ENCODE measurements around the gene TNFSF10. TPM values are rescaled to one million over a fixed set of nuclear protein-coding genes. Genes with fewer than 3 reads are reported as not detected.

Gene TNFSF10
- total RNA-seq, 3 donors from 2014 or later (not counting 1 experiment from before 2014, with no cell fraction given), result 9.5 to 27.7 (median 18.4) TPM

DNA sequence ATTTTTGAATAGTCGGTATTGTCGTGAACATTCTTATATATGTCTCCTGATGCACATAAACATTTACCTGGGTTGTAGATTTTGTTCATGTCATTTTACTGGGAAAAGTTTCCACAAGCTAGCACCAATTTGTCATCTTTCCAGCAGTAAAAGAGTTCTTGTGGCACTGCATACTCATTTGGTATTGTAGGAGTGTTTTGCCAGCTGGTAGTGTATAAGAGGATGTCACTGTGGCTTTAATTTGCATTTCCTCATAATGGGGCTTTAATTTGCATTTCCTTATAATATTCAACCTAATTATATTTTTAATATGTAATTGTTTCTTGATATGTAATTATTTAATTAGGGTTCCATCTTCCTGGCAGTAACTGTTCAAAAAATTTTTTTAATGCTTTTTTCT is 21.2 kb upstream of the TNFSF10 start:
- no peaks in the 10 kb centered on the region for H3K9me3 Mint-ChIP-seq
- Histone ChIP-seq H3K9me3 (ENCODE audit: control insufficient read depth, insufficient read depth, low read length) (no peaks in the 10 kb centered on the region), H3K36me3 (ENCODE audit: control insufficient read depth, insufficient read depth, low read length) (no peaks in the 10 kb centered on the region), H3K27ac (ENCODE audit: low read length) (no peak overlapping the region), H3K27me3 (ENCODE audit: control insufficient read depth, insufficient read depth, low read length) (no peaks in the 10 kb centered on the region), H3K4me3 (ENCODE audit: low read length) (no peak overlapping the region), H3K4me1 (ENCODE audit: control insufficient read depth, insufficient read depth, low read length) (peaks cover 10% of the 10 kb centered on the region)
- TF ChIP-seq, protein P1, sequence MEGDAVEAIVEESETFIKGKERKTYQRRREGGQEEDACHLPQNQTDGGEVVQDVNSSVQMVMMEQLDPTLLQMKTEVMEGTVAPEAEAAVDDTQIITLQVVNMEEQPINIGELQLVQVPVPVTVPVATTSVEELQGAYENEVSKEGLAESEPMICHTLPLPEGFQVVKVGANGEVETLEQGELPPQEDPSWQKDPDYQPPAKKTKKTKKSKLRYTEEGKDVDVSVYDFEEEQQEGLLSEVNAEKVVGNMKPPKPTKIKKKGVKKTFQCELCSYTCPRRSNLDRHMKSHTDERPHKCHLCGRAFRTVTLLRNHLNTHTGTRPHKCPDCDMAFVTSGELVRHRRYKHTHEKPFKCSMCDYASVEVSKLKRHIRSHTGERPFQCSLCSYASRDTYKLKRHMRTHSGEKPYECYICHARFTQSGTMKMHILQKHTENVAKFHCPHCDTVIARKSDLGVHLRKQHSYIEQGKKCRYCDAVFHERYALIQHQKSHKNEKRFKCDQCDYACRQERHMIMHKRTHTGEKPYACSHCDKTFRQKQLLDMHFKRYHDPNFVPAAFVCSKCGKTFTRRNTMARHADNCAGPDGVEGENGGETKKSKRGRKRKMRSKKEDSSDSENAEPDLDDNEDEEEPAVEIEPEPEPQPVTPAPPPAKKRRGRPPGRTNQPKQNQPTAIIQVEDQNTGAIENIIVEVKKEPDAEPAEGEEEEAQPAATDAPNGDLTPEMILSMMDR (IDR thresholded peaks at IDR 0.05), result no peak
- no peak for DNase-seq
- no peak overlapping the region for H3K4me3 Mint-ChIP-seq
- H3K4me1 Mint-ChIP-seq, result peaks cover 5 to 6% of the 10 kb centered on the region in 2 donors
- H3K27ac Mint-ChIP-seq, result no peak overlapping the region
- WGBS (ENCODE audit: insufficient coverage), result no CpG with 5 or more reads among the region's 2 CpGs
- ATAC-seq, result no peak
- H3K27me3 Mint-ChIP-seq (ENCODE audit: low read depth in 2 of 2), result no peaks in the 10 kb centered on the region
- intact Hi-C loops (cut with micrococcal nuclease), result no loop called here
- no peaks in the 10 kb centered on the region for H3K36me3 Mint-ChIP-seq

DNA sequence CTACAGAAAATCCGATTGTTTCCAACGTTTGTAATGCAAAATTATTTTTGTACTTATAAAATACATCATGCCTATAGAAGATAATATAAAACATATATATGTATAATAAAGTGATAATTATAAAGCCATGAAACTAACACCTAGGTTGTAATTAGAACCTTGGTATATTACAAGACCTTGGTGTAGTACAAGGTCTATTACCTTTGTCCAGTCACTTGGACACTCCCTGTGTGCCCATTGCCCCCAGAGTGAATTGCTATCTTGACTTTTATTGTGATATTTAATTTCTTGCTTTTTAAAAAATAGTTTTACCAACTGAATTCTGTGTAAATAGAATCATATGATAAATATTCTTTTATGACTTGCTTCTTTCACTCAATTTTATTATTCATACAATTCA is 20.7 kb upstream of the TNFSF10 start:
- H3K4me1 ChIP-seq (ENCODE audit: control insufficient read depth, insufficient read depth, low read length), result peaks cover 10% of the 10 kb centered on the region
- no peak overlapping the region for H3K27ac ChIP-seq (ENCODE audit: low read length)
- TF ChIP-seq, protein P1 (IDR thresholded peaks at IDR 0.05), result no peak
- intact Hi-C loops (cut with micrococcal nuclease), result no loop called here
- Mint-ChIP-seq H3K27me3 (ENCODE audit: low read depth in 2 of 2) (no peaks in the 10 kb centered on the region), H3K9me3 (no peaks in the 10 kb centered on the region), H3K4me3 (no peak overlapping the region), H3K27ac (no peak overlapping the region), H3K36me3 (no peaks in the 10 kb centered on the region), H3K4me1 (peaks cover 5 to 6% of the 10 kb centered on the region in 2 donors)
- H3K36me3 ChIP-seq (ENCODE audit: control insufficient read depth, insufficient read depth, low read length), result no peaks in the 10 kb centered on the region
- no CpG with 5 or more reads among the region's 2 CpGs for WGBS (ENCODE audit: insufficient coverage)
- DNase-seq, result no peak
- H3K27me3 ChIP-seq (ENCODE audit: control insufficient read depth, insufficient read depth, low read length), result no peaks in the 10 kb centered on the region
- ATAC-seq, result no peak
- H3K9me3 ChIP-seq (ENCODE audit: control insufficient read depth, insufficient read depth, low read length), result no peaks in the 10 kb centered on the region
- H3K4me3 ChIP-seq (ENCODE audit: low read length), result no peak overlapping the region

DNA sequence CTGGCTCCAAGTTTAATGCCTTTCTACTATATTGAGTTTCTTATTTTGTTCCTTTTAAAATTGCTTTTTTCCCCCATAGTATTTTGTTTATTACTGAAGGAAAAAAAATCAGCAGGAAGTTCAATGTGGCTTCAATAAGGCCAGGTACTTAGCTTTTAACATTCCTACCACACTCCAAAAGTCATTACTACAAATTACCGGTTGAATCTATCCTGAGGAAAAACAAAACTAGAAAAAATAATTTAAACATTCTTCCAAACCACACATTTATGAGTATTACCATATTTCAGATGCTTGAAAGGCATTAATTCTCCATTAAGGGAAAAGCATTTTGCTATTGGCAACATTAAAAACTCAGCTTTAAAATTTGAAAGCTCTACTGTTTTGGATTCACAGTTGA is 20.2 kb upstream of the TNFSF10 start:
- Mint-ChIP-seq H3K36me3 (no peaks in the 10 kb centered on the region), H3K4me1 (peaks cover 5 to 6% of the 10 kb centered on the region in 2 donors), H3K27ac (no peak overlapping the region), H3K9me3 (no peaks in the 10 kb centered on the region), H3K27me3 (ENCODE audit: low read depth in 2 of 2) (no peaks in the 10 kb centered on the region), H3K4me3 (no peak overlapping the region)
- TF ChIP-seq, protein P1 (IDR thresholded peaks at IDR 0.05), result no peak
- Histone ChIP-seq H3K27ac (ENCODE audit: low read length) (no peak overlapping the region), H3K27me3 (ENCODE audit: control insufficient read depth, insufficient read depth, low read length) (no peaks in the 10 kb centered on the region), H3K36me3 (ENCODE audit: control insufficient read depth, insufficient read depth, low read length) (no peaks in the 10 kb centered on the region), H3K4me3 (ENCODE audit: low read length) (no peak overlapping the region), H3K9me3 (ENCODE audit: control insufficient read depth, insufficient read depth, low read length) (no peaks in the 10 kb centered on the region), H3K4me1 (ENCODE audit: control insufficient read depth, insufficient read depth, low read length) (peaks cover 10% of the 10 kb centered on the region)
- intact Hi-C loops (cut with micrococcal nuclease), result no loop called here
- DNase-seq (no peak), ATAC-seq (no peak)
- 100% methylated on average over 1 of the region's 1 CpG for WGBS (ENCODE audit: insufficient coverage)

DNA sequence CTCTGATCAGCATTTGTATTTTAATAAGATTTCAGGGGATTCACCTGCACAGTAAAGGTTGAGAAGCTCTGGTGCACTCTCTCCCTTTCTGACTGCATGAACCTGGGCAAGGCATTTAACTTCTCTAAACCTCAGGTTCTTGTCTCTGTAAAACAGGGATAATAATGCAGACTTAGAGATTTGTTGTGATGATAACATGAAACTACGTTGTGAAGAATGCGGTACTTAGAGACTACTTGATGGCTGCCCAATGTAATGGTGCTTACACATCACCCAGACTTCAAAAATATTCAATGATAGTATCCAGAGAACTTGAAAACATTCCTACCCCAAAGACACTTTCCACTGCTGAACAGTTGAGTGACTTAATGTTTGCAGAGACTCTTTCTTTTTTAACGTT is 19.8 kb upstream of the TNFSF10 start:
- Histone ChIP-seq H3K36me3 (ENCODE audit: control insufficient read depth, insufficient read depth, low read length) (no peaks in the 10 kb centered on the region), H3K9me3 (ENCODE audit: control insufficient read depth, insufficient read depth, low read length) (no peaks in the 10 kb centered on the region), H3K4me1 (ENCODE audit: control insufficient read depth, insufficient read depth, low read length) (peaks cover 10% of the 10 kb centered on the region), H3K4me3 (ENCODE audit: low read length) (no peak overlapping the region), H3K27ac (ENCODE audit: low read length) (no peak overlapping the region), H3K27me3 (ENCODE audit: control insufficient read depth, insufficient read depth, low read length) (no peaks in the 10 kb centered on the region)
- peaks cover 5 to 7% of the 10 kb centered on the region in 2 donors for H3K4me1 Mint-ChIP-seq
- intact Hi-C loops (cut with micrococcal nuclease), result no loop called here
- no peak overlapping the region for H3K27ac Mint-ChIP-seq
- 88% methylated on average over 2 of the region's 3 CpGs for WGBS (ENCODE audit: insufficient coverage)
- DNase-seq (no peak), ATAC-seq (no peak)
- no peaks in the 10 kb centered on the region for H3K36me3 Mint-ChIP-seq
- TF ChIP-seq, protein P1 (IDR thresholded peaks at IDR 0.05), result no peak
- no peak overlapping the region for H3K4me3 Mint-ChIP-seq
- H3K9me3 Mint-ChIP-seq, result no peaks in the 10 kb centered on the region
- no peaks in the 10 kb centered on the region for H3K27me3 Mint-ChIP-seq (ENCODE audit: low read depth in 2 of 2)

All from natural killer cell (primary cell).